Neural crest cell (in vitro differentiated cells): ENCODE results near the gene RFFL. TPM values are rescaled to one million over a fixed set of nuclear protein-coding genes. Genes with fewer than 3 reads are reported as not detected.
"Not testable (repeated sequence)": the region's sequence is repeated elsewhere in the genome, so short reads cannot be mapped to it uniquely, and the experiment has no call there.

Experiments
- DNase-seq: peaks from one replicate; pipeline ENCODE4 v3.0.0; 2021; ENCODE audit warnings: low read depth, mixed read lengths, low spot score
- H3K27ac Mint-ChIP-seq: one replicate; pipeline ENCODE4 v1.8.0; 2021; ENCODE audit warnings: mild to moderate bottlenecking, mixed read lengths; ENCODE audit not compliant: unreplicated experiment
- H3K27me3 Mint-ChIP-seq: 2 replicates; pipeline ENCODE4 v1.8.0; 2021; ENCODE audit warnings: low read depth, mild to moderate bottlenecking, mixed read lengths
- H3K36me3 Mint-ChIP-seq: 2 replicates; pipeline ENCODE4 v1.8.0; 2021; ENCODE audit warnings: low read depth, mild to moderate bottlenecking, mixed read lengths
- H3K4me1 Mint-ChIP-seq: 2 replicates; pipeline ENCODE4 v1.8.0; 2021; ENCODE audit warnings: mixed read lengths
- H3K4me3 Mint-ChIP-seq: one replicate; pipeline ENCODE4 v1.8.0; 2021; ENCODE audit warnings: mild to moderate bottlenecking, mixed read lengths
- H3K9me3 Mint-ChIP-seq: 2 replicates; pipeline ENCODE4 v1.8.0; 2021; ENCODE audit warnings: mixed read lengths
- total RNA-seq: library from RNA; stranded (reverse); gene quantifications from 2 replicates; pipeline ENCODE4 v1.2.1, GENCODE V29; 2021
- TF ChIP-seq, protein P1 (sequence below): fragments of 200-600 bp; sonication (generic); conservative IDR thresholded peaks from 2 replicates; pipeline ENCODE4 v1.5.0; 2021; ENCODE audit warnings: antibody characterized with exemption, mild to moderate bottlenecking

RFFL gene
- total RNA-seq, 1 donor from 2014 or later: 22.5 TPM

DNA sequence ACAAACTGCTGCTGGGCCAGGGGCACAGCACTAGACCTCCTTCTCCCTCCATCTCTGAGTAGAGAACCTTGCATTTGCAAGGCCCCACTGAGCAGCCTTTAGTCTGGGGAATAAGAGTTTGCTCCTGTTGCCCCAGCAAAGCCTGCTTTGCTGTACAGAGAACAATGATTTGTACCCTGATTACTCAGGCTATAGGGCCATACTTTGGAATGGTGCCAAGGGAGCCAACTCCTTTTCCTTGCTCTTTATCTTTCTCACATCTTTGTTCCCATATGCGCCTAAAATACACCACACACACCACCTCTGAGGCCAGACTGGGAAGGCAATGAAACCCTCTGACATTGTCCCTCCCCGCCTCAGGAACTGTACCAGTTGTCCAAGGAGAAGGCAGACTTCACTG is 62.0 kb downstream of the RFFL start:
- H3K4me3 Mint-ChIP-seq: peak overlapping the region; percentile 41
- peaks cover 15% of the 10 kb centered on the region for H3K36me3 Mint-ChIP-seq
- no peaks in the 10 kb centered on the region for H3K4me1 Mint-ChIP-seq
- H3K27me3 Mint-ChIP-seq: no peaks in the 10 kb centered on the region
- no peaks in the 10 kb centered on the region for H3K9me3 Mint-ChIP-seq
- H3K27ac Mint-ChIP-seq: no peak overlapping the region
- DNase-seq: no peak
- TF ChIP-seq, protein P1, sequence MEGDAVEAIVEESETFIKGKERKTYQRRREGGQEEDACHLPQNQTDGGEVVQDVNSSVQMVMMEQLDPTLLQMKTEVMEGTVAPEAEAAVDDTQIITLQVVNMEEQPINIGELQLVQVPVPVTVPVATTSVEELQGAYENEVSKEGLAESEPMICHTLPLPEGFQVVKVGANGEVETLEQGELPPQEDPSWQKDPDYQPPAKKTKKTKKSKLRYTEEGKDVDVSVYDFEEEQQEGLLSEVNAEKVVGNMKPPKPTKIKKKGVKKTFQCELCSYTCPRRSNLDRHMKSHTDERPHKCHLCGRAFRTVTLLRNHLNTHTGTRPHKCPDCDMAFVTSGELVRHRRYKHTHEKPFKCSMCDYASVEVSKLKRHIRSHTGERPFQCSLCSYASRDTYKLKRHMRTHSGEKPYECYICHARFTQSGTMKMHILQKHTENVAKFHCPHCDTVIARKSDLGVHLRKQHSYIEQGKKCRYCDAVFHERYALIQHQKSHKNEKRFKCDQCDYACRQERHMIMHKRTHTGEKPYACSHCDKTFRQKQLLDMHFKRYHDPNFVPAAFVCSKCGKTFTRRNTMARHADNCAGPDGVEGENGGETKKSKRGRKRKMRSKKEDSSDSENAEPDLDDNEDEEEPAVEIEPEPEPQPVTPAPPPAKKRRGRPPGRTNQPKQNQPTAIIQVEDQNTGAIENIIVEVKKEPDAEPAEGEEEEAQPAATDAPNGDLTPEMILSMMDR: no peak

DNA sequence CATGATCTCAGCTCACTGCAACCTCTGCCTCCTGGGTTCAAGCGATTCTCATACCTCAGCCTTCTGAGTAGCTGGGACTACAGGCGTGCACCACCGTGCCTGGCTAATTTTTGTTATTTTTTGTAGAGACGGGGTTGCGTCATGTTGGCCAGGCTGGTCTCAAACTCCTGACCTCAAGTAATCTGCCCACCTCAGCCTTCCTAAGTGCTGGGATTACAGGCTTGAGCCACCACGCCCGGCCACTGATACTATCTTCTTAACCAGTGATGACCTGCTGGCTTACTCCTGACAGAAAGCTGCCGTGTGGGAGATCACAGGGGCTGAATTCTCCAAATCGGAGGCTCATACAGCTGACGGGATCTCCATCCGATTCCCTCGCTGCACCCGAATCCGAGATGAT is 62.5 kb downstream of the RFFL start:
- H3K27me3 Mint-ChIP-seq, DNase-seq, H3K9me3 Mint-ChIP-seq, H3K4me1 Mint-ChIP-seq, H3K27ac Mint-ChIP-seq, H3K4me3 Mint-ChIP-seq: not testable (repeated sequence)
- peaks cover 15% of the 10 kb centered on the region for H3K36me3 Mint-ChIP-seq

DNA sequence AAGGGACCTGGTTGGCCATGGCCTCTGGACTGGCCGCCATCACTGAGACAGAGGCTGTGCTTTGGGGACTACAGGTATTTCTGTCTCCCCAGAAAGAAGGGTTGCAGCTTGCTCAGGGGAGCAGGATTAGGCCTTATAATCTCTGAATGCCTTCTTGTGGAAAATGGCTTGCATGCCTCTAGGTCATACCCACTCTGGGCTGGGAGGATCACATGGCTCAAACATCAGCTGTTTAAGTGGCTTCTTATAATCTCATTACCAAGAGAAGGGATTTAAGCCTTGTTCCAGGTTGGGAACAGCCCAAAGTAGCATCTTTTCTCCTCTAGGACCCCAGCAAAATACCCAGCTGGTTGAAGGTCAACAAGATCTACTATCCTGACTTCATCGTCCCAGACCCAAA is 64.1 kb downstream of the RFFL start:
- no peak overlapping the region for H3K27ac Mint-ChIP-seq
- no peaks in the 10 kb centered on the region for H3K4me1 Mint-ChIP-seq
- H3K36me3 Mint-ChIP-seq: peaks cover 12% of the 10 kb centered on the region
- DNase-seq: no peak
- H3K9me3 Mint-ChIP-seq: no peaks in the 10 kb centered on the region
- no peak overlapping the region for H3K4me3 Mint-ChIP-seq
- no peaks in the 10 kb centered on the region for H3K27me3 Mint-ChIP-seq
- TF ChIP-seq, protein P1: no peak

GRCh38 chr17:34998205-34998604 is 65.3 kb downstream of the RFFL start:
- Mint-ChIP-seq H3K27me3 (no peaks in the 10 kb centered on the region), H3K9me3 (no peaks in the 10 kb centered on the region), H3K4me3 (no peak overlapping the region), H3K4me1 (no peaks in the 10 kb centered on the region), H3K27ac (peak overlapping the region; percentile 4), H3K36me3 (peaks cover 5% of the 10 kb centered on the region)
- peak; percentile 52 for DNase-seq
- TF ChIP-seq, protein P1: peak; percentile 76

- no peaks in the 10 kb centered on the region for H3K4me1 Mint-ChIP-seq
- no peaks in the 10 kb centered on the region for H3K27me3 Mint-ChIP-seq
- DNase-seq: no peak
- no peak overlapping the region for H3K27ac Mint-ChIP-seq
- TF ChIP-seq, protein P1: no peak
- peaks cover 4% of the 10 kb centered on the region for H3K36me3 Mint-ChIP-seq
- H3K4me3 Mint-ChIP-seq: no peak overlapping the region
- no peaks in the 10 kb centered on the region for H3K9me3 Mint-ChIP-seq
These were observed 66.1 kb downstream of the RFFL start for GRCh38 chr17:34997355-34997862.

DNA sequence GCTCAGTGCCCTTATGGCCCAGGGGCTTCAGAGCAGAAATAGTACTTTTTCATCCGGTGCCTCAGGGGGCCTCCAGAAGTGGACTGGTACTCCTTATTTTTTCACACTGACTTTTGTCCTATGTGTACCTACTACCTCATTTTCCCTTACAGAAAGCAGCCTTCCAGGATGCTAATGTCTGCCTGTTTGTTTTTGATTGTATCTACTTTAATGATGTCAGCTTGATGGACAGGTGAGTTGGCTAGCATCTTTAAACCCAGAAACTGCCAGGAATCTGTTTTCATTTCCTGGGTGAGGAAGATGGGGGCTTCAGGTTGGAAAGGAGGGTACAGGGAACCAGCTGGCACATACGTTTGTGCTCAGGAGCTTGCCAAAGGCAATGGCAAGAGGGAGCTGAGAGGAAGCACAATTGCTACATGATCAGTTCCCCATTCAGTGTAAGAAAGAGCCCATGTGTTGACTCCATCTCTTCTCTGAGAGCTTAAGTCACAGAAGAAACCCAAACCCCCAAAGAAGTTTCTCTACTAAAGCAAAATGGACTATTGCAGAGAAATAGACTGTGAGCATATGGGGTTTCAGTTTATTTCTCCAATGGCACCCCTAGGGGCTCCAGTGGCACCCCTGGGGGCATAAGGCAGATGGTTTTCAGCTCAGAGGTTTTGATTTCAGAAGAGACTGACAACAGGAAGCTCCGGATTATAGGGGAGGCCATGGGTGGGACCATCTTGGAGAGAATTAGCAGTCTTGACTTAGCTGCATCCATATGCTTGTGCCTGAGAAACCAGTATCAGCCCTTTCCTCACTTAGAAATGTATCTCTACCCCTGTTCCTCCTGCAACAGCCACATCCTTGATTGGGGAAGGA is 66.9 kb downstream of the RFFL start:
- TF ChIP-seq, protein P1: no peak
- peaks cover 1% of the 10 kb centered on the region for H3K36me3 Mint-ChIP-seq
- H3K4me1 Mint-ChIP-seq: no peaks in the 10 kb centered on the region
- no peak overlapping the region for H3K27ac Mint-ChIP-seq
- no peak overlapping the region for H3K4me3 Mint-ChIP-seq
- no peak for DNase-seq
- no peaks in the 10 kb centered on the region for H3K27me3 Mint-ChIP-seq
- no peaks in the 10 kb centered on the region for H3K9me3 Mint-ChIP-seq
